Esophagus squamous epithelium (tissue), 4 donors: ENCODE data around the gene DUSP5.

Experiments
- POLR2A ChIP-seq, 4 donors: fragments of 450-650 bp; IDR thresholded peaks; one replicate each; pipeline ENCODE4 v1.6.1; 2017; ENCODE audit warnings: antibody characterized with exemption in 4 of 4, mild to moderate bottlenecking in 4 of 4, moderate library complexity in 3 of 4
- TF ChIP-seq, protein P1 (sequence below), 6 experiments: fragments of 450-650 bp in 4 of 6; fragments of 200-600 bp in 2 of 6; sonication (generic) in 2 of 6; IDR thresholded peaks; one replicate each; pipeline ENCODE4 v1.5.1; 2016 to 2019; ENCODE audit warnings: antibody characterized with exemption in 6 of 6, mild to moderate bottlenecking in 4 of 6, moderate library complexity in 4 of 6

DNA sequence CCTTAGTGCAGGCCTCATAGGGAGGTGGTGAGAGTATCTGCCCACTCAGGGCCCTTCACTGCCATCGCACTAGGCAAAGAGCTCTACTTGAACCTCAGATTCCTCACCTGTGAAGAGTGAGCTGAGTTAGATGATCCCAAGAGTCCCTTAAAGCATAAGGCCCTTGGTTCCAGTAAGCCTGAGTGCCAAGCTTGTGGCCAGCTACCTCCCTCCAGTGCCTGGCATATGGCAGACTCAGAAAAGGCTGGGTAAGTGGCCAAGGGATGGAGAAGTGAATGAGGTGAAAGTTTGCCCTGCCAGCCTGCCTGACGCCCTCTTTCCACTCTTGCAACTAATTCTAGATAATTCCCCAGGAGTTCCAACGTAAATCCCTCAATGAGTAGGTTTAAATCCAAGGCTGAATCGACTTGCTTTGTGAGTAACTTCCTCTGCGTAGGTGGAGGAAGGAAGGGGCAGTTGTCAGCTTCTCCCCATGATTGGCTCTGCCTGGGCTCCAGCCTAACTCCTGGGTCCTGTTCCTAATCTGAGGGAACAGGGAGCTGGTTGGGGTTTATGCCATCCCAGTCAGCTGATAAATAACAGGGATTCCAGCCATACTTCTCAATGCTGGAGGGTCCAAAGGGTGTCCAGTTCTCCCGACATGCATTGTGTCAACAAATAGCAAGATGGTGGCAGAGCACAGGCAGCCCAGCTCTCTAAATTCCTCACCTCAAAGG, 14.2 kb downstream of the DUSP5 start:
- TF ChIP-seq, protein P1, sequence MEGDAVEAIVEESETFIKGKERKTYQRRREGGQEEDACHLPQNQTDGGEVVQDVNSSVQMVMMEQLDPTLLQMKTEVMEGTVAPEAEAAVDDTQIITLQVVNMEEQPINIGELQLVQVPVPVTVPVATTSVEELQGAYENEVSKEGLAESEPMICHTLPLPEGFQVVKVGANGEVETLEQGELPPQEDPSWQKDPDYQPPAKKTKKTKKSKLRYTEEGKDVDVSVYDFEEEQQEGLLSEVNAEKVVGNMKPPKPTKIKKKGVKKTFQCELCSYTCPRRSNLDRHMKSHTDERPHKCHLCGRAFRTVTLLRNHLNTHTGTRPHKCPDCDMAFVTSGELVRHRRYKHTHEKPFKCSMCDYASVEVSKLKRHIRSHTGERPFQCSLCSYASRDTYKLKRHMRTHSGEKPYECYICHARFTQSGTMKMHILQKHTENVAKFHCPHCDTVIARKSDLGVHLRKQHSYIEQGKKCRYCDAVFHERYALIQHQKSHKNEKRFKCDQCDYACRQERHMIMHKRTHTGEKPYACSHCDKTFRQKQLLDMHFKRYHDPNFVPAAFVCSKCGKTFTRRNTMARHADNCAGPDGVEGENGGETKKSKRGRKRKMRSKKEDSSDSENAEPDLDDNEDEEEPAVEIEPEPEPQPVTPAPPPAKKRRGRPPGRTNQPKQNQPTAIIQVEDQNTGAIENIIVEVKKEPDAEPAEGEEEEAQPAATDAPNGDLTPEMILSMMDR (IDR thresholded peaks at IDR 0.05), result no peak
- TF ChIP-seq POLR2A (IDR thresholded peaks at IDR 0.05), result no peak
